HepG2 (cell line): ENCODE data around the gene CTDP1. TPM values are rescaled to one million over a fixed set of nuclear protein-coding genes. Genes with fewer than 3 reads are reported as not detected.

Source experiments
- ATAC-seq: fragments of 200-7000 bp; cut with Tn5 transposase; 3 replicates; pipeline ENCODE4 v1.9.1; 2020; ENCODE audit warnings: mild to moderate bottlenecking, moderate library complexity
- BruUV-seq: library from RNA; stranded (reverse); fragments of 400-500 nt; replicated peaks from 2 replicates; lab custom pipeline; 2021; lab: Mats Ljungman, UMichigan
- CTCF ChIA-PET: fragments of 300-600 bp; formaldehyde crosslinking; extraction: SDS; loops from one replicate; lab custom pipeline; 2021; ENCODE audit warnings: low total read pairs, inconsistent platforms, low intra/inter-chr PET ratio; lab: Yijun Ruan, JAX
- POLR2A ChIA-PET: fragments of 350-600 bp; sonication (Branson Sonifier 250); formaldehyde crosslinking; loops from one replicate; lab custom pipeline; 2020; ENCODE audit warnings: antibody characterized with exemption, inconsistent platforms; lab: Yijun Ruan, JAX
- DNase-seq: peaks from one replicate; pipeline ENCODE4 v3.0.0-alpha.2; 2015; ENCODE audit warnings: low spot score
- FAIRE-seq: peaks from 3 replicates; lab custom pipeline; 2011; peaks lifted over from hg19 to GRCh38; lab: Jason Lieb, UNC
- H2AFZ ChIP-seq: one replicate; pipeline ENCODE4 v1.6.1; 2011; ENCODE audit warnings: low read length, inconsistent platforms
- H3K27ac ChIP-seq: fragments of 300-600 bp; 3 replicates; pipeline ENCODE4 v1.8.0; 2011; ENCODE audit warnings: mixed run types, mild to moderate bottlenecking, mixed read lengths, low read length, inconsistent platforms; ENCODE audit not compliant: insufficient read depth; ENCODE audit errors: extremely low read length
- H3K27me3 ChIP-seq, 2 experiments: fragments of 200-600 bp in 1 of 2; 2 replicates in 1 of 2; 3 replicates in 1 of 2; pipeline versions ENCODE4 v1.6.0 to v1.8.0; 2011; ENCODE audit warnings: low read length in 2 of 2, mild to moderate bottlenecking in 2 of 2, moderate library complexity in 2 of 2, inconsistent platforms in 1 of 2; ENCODE audit not compliant: insufficient read depth in 2 of 2, control insufficient read depth in 1 of 2
- H3K36me3 ChIP-seq, 2 experiments: fragments of 200-600 bp in 1 of 2; replicated peaks in 1 of 2; 2 replicates in 1 of 2; 3 replicates in 1 of 2; pipeline versions ENCODE4 v1.5.1 to v1.8.0; 2011; ENCODE audit warnings: low read length in 2 of 2, inconsistent platforms in 1 of 2; ENCODE audit not compliant: insufficient read depth in 2 of 2, control insufficient read depth in 1 of 2
- H3K4me1 ChIP-seq: 2 replicates; pipeline ENCODE4 v1.5.1; 2012; ENCODE audit warnings: low read length, inconsistent platforms; ENCODE audit not compliant: insufficient read depth
- H3K4me2 ChIP-seq: 2 replicates; pipeline ENCODE4 v1.6.0; 2011; ENCODE audit warnings: low read depth, low read length, inconsistent platforms
- H3K4me3 ChIP-seq, 3 experiments: fragments of 200-600 bp in 1 of 3; sonication (generic), shearing (Covaris generic) in 1 of 3; replicated peaks in 1 of 3; 2 replicates each; pipeline ENCODE4 v1.5.1; 2011 to 2016; ENCODE audit warnings: low read length in 3 of 3, inconsistent platforms in 2 of 3, low read depth in 2 of 3, mild to moderate bottlenecking in 2 of 3, control low read depth in 1 of 3, mixed read lengths in 1 of 3; ENCODE audit not compliant: insufficient read depth in 1 of 3
- H3K79me2 ChIP-seq: one replicate; pipeline ENCODE4 v1.6.1; 2011; ENCODE audit warnings: low read length, inconsistent platforms; ENCODE audit not compliant: insufficient read depth
- H3K9ac ChIP-seq: 2 replicates; pipeline ENCODE4 v1.6.0; 2011; ENCODE audit warnings: mild to moderate bottlenecking, low read depth, low read length, inconsistent platforms; ENCODE audit not compliant: insufficient read depth
- H3K9me3 ChIP-seq: 2 replicates; pipeline ENCODE4 v1.5.1; 2012; ENCODE audit warnings: mild to moderate bottlenecking, low read length
- H4K20me1 ChIP-seq: 2 replicates; pipeline ENCODE4 v1.6.0; 2011; ENCODE audit warnings: inconsistent platforms, mild to moderate bottlenecking, low read length, moderate library complexity; ENCODE audit not compliant: insufficient read depth
- ARNT2 ChIP-seq: sonication (generic); formaldehyde crosslinking; IDR thresholded peaks from 2 replicates; pipeline ENCODE4 v1.8.0; 2022; ENCODE audit warnings: mild to moderate bottlenecking, low read depth, missing genetic modification reagents, moderate library complexity
- IKZF4 ChIP-seq: sonication (generic); formaldehyde crosslinking; IDR thresholded peaks from 2 replicates; pipeline ENCODE4 v1.5.1; 2020; ENCODE audit warnings: borderline replicate concordance, mild to moderate bottlenecking, low read depth, missing genetic modification reagents; ENCODE audit errors: not compliant biosample characterization
- JUN ChIP-seq: sonication (generic); formaldehyde crosslinking; IDR thresholded peaks from 2 replicates; pipeline ENCODE4 v1.4.0; 2020; ENCODE audit warnings: mild to moderate bottlenecking, missing genetic modification reagents
- KLF6 ChIP-seq: IDR thresholded peaks from 2 replicates; pipeline ENCODE4 v1.8.0; 2016; ENCODE audit warnings: missing biosample characterization, missing genetic modification reagents
- NCOA1 ChIP-seq: sonication (generic); formaldehyde crosslinking; IDR thresholded peaks from 2 replicates; pipeline ENCODE4 v1.9.0; 2021; ENCODE audit warnings: missing genetic modification reagents
- NFAT5 ChIP-seq: sonication (generic); formaldehyde crosslinking; IDR thresholded peaks from 2 replicates; pipeline ENCODE4 v1.4.0; 2020; ENCODE audit warnings: missing genetic modification reagents
- NFE2L2 ChIP-seq: fragments of 150-350 bp; IDR thresholded peaks from 2 replicates; pipeline ENCODE4 v1.6.1; 2014; ENCODE audit warnings: low read length
- PCBP1 ChIP-seq: fragments of 200-400 bp; formaldehyde crosslinking; IDR thresholded peaks from 2 replicates; pipeline ENCODE4 v1.6.1; 2017; ENCODE audit warnings: mild to moderate bottlenecking, low read depth, low read length, borderline replicate concordance
- RORA ChIP-seq: sonication (generic); formaldehyde crosslinking; IDR thresholded peaks from 2 replicates; pipeline ENCODE4 v1.5.0; 2020; ENCODE audit warnings: mild to moderate bottlenecking, missing genetic modification reagents, moderate library complexity
- ZC3H13 ChIP-seq: sonication (generic); formaldehyde crosslinking; IDR thresholded peaks from 2 replicates; pipeline ENCODE4 v1.8.1; 2023; ENCODE audit warnings: mild to moderate bottlenecking, missing genetic modification reagents, moderate library complexity
- ZFAT ChIP-seq: sonication (generic); formaldehyde crosslinking; conservative IDR thresholded peaks from 2 replicates; pipeline ENCODE4 v1.8.1; 2023; ENCODE audit warnings: missing genetic modification reagents, inconsistent platforms
- ZNF350 ChIP-seq: sonication (generic); formaldehyde crosslinking; IDR thresholded peaks from 2 replicates; pipeline ENCODE4 v1.4.0; 2020; ENCODE audit warnings: mild to moderate bottlenecking, low read depth, missing genetic modification reagents, borderline replicate concordance
- WGBS: methylation state at CpG from one replicate; pipeline ENCODE4 v1.1.6; 2017; ENCODE audit warnings: low lambda C conversion rate; 5-methylcytosine and 5-hydroxymethylcytosine counted together
- in situ Hi-C: cut with HindIII; loops from 2 replicates; pipeline ENCODE4 v1.10.0; 2017; ENCODE audit warnings: low pct_unique_long_range_greater_than_20kb; ENCODE audit not compliant: extremely low pct_ligation_motif_present
- intact Hi-C: fragments of 100-400 bp; cut with micrococcal nuclease; formaldehyde crosslinking; loops from one replicate; pipeline ENCODE4 v1.10.0; 2022; ENCODE audit not compliant: unreplicated experiment
- polyA plus RNA-seq, 8 experiments: library from polyadenylated mRNA; depleted of rRNA in 3 of 8; stranded (reverse) in 7 of 8; unstranded in 1 of 8; fragments of >200 nt; fragmentation: Illumina TruSeq in 4 of 8; extraction: Trizol in 4 of 8; gene quantifications; 2 replicates each; pipeline versions ENCODE4 v1.2.1 to v1.2.3, GENCODE V29; 2011 to 2016; ENCODE audit warnings: low read depth in 4 of 8, missing spikeins in 1 of 8, mixed read lengths in 1 of 8; ENCODE audit not compliant: insufficient read depth in 1 of 8
- total RNA-seq, 5 experiments: library from RNA; depleted of rRNA; stranded (reverse); fragments of >200 nt; fragmentation: Illumina TruSeq; extraction: Trizol; gene quantifications; 2 replicates each; pipeline ENCODE4 v1.2.3, GENCODE V29; 2016; ENCODE audit warnings: low read depth in 1 of 5

CTDP1 gene
- total and polyA plus RNA-seq, 2 of the 13 experiments (the other 11 are each of a cell fraction or from before 2014, with no cell fraction given), result 6.9 to 11.0 TPM

- peaks cover 71% of the 10 kb centered on the region for H3K79me2 ChIP-seq
- 81% methylated on average over 15 of the region's 15 CpGs for WGBS
- DNase-seq (no peak), ATAC-seq (no peak), FAIRE-seq (no peak)
- H3K27me3 ChIP-seq, result no peaks in the 10 kb centered on the region; a peak in 1 of 5 replicates
- H3K36me3 ChIP-seq, result peaks cover 2 to 5% of the 10 kb centered on the region in 2 experiments; a peak in 2 of 5 replicates
- ChIA-PET POLR2A (no interaction called here), CTCF (no interaction called here)
- H3K4me2 ChIP-seq, result no peak overlapping the region
- H3K27ac ChIP-seq, result no peak overlapping the region
- no peak overlapping the region for H2AFZ ChIP-seq
- no peak overlapping the region for H3K4me3 ChIP-seq
- intact Hi-C loops, result no loop called here
- peaks cover 12% of the 10 kb centered on the region; the same call in 1 of the 2 replicates for H4K20me1 ChIP-seq
- in situ Hi-C loops, result no loop called here
- no TSS peak for BruUV-seq
- no peak overlapping the region for H3K9ac ChIP-seq
- peaks cover 29% of the 10 kb centered on the region for H3K4me1 ChIP-seq
- H3K9me3 ChIP-seq, result no peaks in the 10 kb centered on the region
- TF ChIP-seq ZC3H13 (no peak), NFE2L2 (no peak), KLF6 (no peak), ARNT2 (no peak), NCOA1 (CRISPR knock-in tag) (no peak), NFAT5 (no peak), IKZF4 (CRISPR knock-in tag) (no peak), RORA (no peak), ZFAT (CRISPR knock-in tag) (no peak), JUN (CRISPR knock-in tag) (no peak), ZNF350 (CRISPR knock-in tag) (no peak), PCBP1 (no peak)
These were observed 3.5 kb downstream of the CTDP1 start for GRCh38 chr18:79682894-79683625.
